SIG-M5 (cell line): ENCODE measurements around the gene CERS2.

Experiments
- DNase-seq: peaks from one replicate; lab custom pipeline; 2025; lab: John Stamatoyannopoulos, UW

Gene CERS2

DNA sequence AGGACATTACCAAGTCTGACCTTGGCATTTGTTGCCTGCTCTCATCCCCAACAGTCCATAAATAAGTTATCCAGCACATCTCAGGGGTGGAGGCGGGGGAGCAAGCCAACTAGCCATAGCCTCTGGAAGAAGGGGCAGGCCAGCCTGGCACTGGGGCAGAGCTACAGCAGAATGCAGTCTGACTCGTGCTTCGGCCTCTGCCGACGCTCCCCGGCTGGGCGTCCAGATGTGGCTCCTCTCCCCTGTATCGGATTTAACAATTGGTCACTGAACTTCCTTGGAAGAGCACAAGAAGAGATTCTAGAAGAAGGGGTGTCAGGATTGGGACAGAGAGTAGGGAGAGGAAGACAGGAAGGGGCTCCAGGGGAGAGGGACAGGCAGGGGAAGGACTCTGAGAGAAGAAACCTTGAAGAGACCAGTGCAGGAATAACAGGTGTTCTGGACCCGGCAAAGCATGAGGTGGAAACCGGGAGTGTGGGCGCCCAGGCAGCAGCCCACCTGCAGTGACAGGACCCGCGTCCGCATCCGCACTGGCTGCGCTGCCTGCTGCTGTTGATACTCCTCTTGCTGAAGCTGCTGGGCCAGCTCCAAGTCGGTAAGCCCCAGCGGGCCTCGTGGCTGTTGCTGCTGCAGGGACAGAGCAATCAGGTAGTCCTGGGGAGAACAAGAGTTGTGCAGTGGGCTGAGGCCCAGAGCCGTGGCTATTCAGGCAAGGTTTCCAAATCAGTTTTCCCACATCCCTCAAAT is 22.7 kb upstream of the CERS2 start:
- DNase-seq: no peak

DNA sequence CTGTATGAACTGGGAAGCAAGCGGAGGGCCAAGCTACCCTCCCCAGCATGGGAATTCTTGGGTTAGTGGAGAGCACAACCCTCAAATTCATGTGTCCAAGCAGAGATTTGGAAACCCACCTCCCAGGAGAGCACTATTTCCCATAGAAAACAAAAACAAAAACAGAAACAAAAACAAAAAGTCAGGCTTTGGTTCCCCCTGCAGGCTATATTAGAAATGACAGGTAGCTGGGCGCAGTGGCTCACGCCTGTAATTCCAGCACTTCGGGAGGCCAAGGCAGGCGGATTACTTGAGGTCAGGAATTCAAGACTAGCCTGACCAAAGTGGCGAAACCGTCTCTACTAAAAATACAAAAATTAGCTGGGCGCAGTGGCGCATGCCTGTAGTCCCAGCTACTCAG is 21.3 kb upstream of the CERS2 start:
- DNase-seq: no peak

DNA sequence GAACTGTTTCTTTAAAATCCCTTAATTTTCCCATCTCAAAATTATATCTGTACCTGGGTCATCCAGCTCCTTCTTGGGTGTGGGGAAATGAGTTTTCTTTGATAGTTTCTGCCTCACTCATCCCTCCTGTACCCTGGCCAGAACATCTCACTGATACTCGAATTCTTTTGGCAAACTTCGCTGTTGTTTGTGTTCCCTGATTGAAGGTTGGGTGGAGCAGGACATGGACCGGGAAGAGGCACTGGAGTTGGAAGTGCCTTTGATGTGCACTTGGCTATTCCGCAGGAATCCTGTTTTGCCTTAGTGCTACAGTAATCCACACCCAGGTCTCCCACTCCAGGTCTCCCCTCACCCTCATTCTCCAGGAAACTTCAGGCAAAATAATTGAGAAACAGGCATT is 20.8 kb upstream of the CERS2 start:
- DNase-seq: no peak

DNA sequence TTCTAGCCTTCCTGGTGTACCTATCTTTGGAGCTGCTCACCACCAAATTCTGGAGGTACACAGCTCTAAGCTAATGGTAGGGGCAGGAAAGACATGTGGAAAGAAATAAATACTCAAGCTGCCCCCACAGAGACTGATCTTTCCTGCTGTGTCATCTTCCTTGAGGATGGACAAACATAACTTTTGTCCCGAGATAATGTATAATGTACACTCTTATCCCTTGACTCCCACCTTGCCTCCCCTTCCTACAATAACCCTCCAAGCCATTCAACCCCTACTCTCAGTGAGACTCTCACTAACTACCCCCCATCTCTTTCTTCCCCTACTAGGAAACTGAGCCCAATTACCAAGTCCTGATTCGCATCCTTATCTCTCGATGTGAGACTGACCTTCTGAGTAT is 19.6 kb upstream of the CERS2 start:
- DNase-seq: no peak

DNA sequence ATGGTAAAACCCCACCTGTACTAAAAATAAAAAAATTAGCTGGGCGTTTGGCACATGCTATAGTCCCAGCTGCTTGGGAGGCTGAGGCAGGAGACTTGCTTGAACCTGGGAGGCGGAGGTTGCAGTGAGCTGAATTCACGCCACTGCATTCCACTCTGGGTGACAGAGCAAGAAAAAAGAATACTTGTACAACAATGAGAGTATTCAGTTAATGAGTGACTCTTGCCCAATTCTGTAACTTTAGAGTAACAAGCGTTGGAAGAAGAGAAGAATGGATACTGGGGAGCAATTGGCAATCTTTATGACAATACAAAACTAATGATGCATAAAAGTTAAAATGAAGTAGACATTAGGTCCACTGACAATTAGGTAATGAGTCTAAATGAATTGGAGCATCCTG is 18.0 kb upstream of the CERS2 start:
- DNase-seq: no peak

DNA sequence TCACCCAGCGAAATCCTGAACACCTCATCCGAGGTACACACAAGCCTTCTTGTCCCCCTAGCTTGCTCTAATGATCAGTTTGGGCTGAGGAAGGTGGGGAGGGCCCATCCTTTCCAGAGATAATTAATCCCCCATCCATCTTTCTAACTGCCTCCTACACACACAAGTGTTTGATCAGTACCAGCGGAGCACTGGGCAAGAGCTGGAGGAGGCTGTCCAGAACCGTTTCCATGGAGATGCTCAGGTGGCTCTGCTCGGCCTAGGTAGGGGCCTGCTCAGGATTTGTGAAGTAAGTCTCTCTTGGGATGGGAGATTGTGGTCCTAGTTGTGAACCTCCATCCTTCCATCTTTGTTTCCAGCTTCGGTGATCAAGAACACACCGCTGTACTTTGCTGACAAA is 13.3 kb upstream of the CERS2 start:
- no peak for DNase-seq

DNA sequence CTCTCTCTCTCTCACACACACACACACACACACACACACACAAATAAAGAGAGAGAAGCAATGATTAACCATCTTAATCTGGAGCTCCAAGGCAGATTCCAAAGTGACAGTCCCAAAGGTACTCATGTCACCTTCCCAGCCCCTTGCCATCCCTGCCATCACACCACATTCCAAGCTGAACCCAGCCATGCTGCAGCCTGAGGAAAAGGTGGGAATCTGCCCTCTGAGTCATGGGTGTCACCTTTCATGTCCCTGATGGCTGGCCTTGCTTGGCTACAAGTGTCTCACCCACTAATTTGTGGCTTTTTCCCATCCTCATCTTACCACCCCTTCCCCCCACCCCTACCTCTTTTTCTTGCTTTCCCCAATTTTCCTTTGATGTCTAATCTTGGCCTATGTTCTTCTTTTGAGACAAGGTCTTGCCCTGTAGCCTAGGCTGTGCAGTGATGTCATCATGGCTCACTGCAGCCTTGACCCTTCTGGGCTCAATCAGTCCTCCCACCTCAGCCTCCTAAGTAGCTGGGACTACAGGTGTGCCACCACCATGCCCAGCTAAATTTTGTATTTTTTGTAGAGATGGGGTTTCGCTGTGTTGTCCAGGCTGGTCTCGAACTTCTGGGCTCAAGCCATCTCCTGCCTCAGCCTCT is 10.7 kb upstream of the CERS2 start:
- DNase-seq: no peak

DNA sequence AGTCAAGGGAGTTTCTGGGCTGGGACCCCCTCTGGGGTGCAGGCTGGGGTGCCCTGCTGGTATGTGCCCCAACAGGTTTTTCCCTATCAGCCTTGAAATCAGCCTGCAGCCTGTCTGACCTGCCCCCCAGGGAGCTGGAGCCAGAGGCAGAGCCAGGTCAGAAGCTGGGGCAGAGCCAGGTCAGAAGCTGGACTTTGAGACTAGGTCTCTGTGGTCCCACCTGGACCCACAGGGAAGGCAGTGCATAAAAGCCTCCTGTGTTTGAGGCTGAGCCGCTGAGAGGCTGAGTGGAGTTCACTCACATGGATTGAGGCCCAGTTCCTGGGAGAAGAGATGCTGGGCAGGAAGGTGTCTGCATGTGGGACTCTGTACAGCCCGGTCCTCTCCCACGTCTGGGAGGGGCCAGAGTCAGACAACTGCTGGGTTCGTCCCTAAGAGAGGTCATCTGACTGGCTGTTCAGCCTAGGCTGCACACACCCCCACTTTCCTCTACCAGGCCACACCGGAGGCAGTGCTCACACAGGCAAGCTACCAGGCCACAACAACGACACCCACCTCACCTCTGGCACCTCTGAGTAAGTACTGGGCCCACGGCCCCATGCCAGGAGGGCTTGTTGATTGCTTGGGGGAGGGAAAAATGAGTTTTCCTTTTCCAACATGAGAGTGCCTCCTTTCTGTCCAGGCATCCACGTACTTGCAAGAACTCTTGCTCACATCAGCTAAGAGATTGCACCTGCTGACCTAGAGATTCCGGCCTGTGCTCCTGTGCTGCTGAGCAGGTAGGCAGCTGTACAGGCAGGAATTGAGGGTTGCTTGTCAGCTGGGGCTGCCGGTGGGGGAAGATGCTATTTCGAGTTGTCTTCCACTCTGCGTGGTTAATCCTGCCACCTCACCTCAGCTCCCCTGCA is 7.4 kb upstream of the CERS2 start, which contains the start of gene ANXA9:
TSS of gene ANXA9 (plus strand) at position 488 of the 908 bp plus-strand sequence. CDS start 814 bp downstream, outside the sequence.
- no peak for DNase-seq

DNA sequence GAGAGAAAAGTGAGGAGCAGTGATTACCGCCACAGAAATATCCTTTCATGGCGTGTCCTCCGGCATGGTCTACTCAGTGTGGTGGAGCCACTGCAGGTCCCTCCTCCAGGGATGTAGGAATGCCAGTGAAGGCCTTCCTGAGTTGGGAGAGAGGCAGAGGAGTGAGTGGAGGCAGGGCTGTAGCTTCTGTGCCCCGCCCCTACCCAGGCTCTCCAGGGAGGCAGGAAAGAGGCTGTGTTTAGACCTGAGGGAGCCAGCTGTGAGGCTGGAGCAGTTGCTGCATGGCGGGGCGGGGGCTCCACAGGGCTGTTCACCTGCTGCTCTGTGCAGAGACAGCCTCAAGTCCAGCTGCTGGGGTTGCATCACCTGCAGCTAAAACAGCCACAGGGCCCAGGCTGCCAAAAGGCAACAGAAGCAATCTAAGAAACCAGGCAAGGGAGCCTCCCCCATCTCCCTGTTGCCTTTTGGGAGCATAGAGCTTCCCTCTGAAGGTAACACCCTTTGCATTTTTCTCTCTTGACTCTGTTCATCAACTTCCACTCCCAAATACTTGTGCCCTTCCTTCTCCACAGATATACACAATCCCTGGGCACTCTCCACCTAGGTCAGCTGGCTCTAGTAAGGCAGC is 6.7 kb upstream of the CERS2 start:
- DNase-seq: no peak

DNA sequence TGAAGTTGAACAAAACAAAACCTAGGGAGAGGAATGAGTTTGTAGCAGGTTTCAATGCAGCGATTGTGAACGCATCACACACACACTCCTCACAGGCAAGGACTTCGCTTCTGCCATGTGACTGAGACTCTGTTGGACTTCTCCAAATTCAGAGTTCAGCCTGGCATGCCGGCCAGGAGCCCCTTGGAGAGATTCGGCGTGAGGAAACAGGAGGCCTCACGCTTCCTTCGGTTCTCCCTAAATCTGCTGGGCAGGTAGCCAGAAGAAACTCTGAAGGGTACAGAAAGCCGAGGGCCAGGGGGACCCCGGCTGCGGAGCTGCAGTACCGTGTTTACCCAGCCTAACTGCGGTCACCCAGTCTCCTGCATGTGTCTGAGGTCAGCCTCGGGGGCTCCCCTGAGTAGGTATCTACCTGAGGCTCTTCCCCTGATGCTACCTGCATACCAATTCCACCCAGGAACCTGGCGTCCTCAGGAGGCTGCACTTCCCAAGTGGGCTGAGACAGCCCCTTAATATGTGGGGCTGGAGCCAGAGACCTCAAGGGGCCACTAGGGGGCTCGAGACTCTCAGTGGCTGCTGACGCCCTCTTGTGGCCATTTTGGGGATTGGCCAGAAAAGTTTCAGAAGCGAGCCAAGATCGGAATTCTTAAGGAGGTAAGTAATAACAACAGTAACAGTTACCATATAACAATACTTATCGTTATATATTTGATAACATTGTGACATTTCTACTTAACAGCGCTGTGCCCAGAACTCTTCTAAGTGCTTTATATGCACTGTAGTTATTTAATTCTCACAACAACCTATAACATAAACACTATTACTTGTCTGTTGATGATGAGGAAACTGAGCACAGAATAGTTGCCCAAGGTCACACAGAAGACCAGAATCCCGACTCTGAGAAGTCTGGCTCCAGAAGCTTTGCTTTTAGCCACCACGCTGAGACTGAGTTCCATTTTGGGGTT is 4.7 kb upstream of the CERS2 start:
- DNase-seq: peak; percentile 67

DNA sequence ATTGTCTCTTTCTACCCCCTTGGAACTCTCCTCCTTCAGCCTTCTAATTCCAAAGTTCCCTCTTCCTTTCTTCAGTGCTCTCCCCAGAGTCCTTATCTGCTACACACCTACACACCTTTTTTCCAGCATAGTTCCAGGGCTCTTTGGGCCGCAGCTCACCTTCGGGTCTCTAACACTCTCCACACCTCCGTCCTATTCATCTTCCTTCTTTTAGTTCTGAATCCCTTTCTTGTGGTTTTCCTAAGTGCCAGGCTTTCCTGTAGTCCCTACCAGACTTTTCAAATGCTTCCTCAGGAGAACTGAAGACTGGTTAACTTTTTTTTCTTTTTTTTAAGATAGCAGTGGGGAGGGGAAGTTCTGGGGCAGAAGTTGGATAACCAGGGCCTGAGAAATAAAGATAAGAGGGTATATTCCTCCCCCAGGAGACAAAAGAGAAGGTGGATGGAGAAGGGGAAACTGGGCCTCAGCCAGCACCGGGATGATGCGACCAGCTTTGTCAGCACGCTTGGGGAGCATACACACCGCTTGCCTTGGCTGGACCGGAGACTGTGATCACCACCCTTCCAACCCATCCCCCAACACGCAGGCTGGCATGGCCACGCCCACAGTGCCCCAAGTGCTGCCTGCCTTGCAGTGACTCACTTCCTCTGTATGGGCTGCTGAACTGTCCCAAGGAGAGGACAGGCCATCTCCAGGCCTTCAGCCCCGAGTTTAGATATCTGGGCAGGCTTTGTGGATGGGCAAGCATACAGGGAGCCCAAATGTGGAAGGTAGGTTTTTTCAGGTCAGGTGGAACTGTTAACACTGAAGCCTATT is 2.5 kb upstream of the CERS2 start:
- DNase-seq: no peak

DNA sequence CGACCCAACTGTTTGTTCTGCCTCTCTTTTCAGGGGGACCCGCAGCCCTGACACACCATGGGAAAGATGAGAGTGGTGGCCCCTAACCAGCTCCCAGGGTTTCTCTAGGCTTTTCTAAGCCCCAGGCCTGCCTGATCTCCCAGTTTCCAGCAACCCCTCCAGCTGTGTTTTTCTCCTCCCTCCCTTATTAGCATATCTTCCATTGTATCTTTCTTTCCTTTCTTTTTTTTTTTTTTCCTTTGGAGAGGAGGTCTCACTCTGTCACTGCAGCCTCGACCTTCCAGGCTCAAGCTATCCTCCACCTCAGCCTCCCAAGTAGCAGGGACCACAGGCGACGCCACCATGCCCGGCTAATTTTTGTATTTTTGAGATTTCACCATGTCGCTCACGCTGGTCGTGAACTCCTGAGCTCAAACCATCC is 1.8 kb upstream of the CERS2 start:
- no peak for DNase-seq

DNA sequence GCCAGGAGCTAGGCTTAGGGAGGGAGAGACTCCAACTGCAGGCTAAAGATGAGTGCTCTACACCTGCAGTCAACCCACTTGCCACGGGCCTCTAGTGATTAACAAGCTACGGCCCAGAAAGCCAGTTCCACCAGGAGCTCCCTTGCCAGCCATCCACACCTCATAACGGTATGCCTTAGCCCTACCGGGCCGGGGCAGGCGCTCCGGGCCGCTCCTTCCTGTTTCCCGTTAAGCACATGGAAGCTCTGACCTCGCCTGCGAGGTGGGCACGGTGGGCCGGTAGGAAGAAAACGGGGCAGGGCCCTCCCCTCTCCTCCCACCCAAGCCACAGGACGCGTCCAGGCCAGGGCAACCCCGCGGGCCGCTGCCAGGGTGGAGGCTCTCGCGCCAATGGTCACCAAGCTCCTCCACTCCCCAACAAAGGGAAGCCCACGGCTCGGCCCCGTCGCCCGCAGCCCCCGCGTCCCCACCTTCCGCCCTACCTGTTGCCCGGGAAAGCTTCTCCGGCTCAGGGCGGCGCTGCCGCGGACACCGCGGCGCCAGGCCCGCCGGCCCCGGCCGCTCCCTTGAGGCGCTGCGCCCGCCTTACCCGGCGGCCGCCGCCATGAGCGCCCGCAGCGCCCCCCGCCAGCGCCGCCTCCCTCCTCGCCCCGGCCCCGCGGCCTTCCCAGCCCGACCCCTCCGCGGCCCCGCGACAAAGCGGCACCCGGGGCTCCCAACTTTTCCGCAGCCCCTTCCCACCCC is 627 bp downstream of the CERS2 start:
- DNase-seq: no peak

DNA sequence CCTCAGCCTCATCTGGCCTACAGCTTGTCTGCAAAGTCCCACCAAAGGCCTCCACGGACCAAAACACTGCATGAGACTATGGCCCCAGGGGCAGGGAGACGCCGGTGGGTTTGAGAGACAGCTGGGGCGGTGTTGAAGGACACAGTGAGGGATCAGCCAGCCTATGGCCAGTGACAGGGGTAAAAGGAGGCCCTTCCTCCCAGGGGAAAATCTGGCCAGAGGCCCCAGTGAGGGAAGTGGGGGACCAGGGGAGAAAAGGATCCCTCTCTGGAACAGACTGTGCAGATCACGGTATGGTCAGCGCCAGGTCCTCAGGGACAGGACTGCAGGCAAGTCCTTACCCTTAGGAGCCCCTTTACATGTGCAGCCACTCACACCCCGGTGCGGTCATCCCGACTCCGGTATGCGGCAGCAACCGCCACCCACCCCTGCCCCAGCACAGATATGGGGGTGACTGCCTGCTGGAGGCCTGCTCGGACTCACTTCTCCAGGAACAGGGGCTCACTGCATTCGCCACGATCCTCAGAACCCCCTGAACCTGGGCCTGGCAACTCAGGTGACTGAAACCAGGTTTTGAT is 1.3 kb downstream of the CERS2 start:
- no peak for DNase-seq

DNA sequence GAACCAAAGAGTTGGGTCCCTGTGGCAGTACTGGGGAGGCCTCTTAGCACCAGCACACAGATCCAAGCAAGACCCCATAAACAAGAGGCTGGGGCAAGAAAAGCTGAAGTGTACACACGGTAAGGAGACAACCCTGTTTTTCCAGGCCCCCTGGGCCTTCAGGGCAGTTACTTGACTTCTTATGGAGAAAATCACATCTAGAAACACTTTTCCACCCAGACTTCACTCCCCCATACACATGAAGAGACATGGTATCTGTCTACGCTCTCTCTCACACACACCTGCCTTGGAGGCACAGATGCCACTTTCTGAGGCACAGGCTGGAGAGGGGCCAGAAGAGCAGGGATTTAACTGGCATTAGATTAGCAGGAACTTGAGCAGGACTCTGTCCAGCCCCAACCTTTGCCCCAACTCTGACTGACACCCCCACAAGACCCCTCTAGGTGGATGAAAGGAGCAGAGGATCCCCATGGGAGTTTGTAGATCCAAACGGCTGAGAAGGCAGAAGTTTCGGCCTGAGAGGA is 2.2 kb downstream of the CERS2 start:
- DNase-seq: no peak

DNA sequence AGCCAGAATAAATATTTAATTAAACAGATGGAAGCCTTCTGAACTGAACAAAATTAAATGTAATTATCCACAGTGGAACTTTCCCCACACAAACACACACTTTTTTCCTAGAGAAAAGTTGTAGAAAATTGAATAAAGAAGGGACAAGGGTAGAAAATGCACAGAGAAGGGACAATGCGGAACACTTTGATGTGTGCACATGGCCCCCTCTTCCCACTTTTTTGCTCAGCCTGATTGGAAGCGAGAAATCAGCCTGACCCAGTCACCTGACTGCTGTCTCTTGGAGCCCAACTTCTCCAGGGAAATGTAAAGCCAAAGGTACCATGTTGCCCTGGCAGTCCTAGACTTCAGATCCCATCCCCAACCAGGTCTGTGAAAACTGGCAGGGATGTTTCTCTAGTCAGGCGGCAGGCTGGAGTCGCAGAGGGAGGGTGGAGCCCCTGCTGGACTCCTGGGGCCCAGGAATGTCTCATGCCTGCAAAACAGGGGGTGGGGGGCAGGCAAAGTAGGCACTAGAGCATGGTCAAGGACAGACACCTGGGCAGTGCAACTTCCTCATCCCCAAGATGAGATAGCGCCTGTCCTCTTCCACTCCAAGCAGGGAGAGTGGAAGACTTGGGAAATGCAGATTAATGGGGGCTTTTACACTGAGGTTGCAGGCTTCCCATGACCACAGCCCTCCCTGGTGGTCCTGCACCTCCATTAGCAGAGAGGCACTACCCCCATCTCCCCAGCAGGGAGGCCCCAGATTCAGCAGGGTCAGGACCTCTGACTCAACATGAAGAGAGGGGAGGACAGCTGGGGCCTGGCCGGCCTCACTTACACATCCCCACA is 2.8 kb downstream of the CERS2 start:
- DNase-seq: no peak

DNA sequence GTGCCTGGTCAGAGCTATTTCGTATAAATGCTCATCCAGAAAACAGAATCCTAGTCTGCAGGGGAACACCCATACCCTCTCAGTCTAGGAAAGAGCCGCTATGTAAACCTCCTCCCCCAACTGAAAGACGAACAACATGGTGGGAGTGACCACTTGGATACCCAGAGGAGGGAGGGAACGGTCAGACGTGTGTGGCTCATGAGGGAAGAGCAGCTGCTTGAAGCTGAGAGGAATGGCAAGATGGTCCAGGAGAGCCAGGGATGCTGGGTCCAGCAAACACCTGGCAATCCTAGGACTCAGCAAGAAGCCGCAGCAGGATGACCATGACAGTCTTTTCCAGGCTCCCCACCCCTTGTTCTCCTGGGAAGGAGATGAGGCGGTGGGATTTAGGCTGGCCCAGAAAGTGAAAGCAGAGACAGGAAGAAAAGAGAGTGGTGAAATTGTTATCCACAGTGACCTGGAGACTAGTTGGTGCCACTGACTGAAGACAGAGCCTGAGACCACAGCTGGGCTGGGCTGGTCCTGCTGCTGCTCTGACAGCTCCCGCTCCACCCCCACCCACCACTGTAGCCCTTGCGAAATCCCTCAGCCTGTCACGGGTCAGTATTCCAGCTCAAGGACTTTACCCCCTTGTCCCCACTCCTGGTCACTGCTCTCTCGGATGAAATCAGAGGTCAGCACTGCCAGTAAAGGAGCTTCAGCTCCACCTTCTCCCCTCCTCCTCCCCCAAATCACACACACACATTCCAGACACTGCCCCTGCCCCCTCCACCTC is 3.6 kb downstream of the CERS2 start:
- DNase-seq: no peak
